ENCODE data around the gene ABCB11.
"Not testable (repeated sequence)": the region's sequence is repeated elsewhere in the genome, so short reads cannot be mapped to it uniquely, and the experiment has no call there.

The ABCB11 gene

DNA sequence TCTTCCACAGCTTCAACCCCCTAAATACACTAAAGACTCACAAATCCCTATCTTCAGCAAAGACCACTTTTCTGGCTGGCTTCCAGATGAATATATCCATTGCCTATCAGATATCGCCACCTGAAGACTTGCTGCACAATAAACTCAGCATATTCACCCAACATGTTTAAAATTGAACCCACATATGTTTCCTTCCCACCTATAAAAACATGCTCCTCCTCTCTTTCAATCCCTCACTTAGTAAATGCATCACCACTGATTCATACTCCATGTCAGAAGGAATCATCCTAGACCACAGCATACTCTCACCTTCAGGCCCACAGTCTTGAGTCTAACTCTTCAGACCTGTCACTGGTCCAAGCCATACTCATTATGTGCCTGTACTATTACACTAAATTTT lies 146.1 kb downstream of the ABCB11 start:
- Histone ChIP-seq H3K4me3 (ENCODE audit: low read depth, low read length) (no peak overlapping the region), H3K27me3 (ENCODE audit: control insufficient read depth, insufficient read depth, low read length) (no peaks in the 10 kb centered on the region), H3K79me2 (no peaks in the 10 kb centered on the region), H3K9me3 (ENCODE audit: control insufficient read depth, low read length) (no peaks in the 10 kb centered on the region), H3K4me1 (no peaks in the 10 kb centered on the region), H3K27ac (no peak overlapping the region), H3K9ac (no peak overlapping the region), H3K4me2 (ENCODE audit: low read length) (no peak overlapping the region), H2AFZ (no peak overlapping the region), H3K36me3 (ENCODE audit: control insufficient read depth, insufficient read depth, low read length) (no peaks in the 10 kb centered on the region)
- TF ChIP-seq, protein P1, sequence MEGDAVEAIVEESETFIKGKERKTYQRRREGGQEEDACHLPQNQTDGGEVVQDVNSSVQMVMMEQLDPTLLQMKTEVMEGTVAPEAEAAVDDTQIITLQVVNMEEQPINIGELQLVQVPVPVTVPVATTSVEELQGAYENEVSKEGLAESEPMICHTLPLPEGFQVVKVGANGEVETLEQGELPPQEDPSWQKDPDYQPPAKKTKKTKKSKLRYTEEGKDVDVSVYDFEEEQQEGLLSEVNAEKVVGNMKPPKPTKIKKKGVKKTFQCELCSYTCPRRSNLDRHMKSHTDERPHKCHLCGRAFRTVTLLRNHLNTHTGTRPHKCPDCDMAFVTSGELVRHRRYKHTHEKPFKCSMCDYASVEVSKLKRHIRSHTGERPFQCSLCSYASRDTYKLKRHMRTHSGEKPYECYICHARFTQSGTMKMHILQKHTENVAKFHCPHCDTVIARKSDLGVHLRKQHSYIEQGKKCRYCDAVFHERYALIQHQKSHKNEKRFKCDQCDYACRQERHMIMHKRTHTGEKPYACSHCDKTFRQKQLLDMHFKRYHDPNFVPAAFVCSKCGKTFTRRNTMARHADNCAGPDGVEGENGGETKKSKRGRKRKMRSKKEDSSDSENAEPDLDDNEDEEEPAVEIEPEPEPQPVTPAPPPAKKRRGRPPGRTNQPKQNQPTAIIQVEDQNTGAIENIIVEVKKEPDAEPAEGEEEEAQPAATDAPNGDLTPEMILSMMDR (IDR thresholded peaks at IDR 0.05) = no peak

DNA sequence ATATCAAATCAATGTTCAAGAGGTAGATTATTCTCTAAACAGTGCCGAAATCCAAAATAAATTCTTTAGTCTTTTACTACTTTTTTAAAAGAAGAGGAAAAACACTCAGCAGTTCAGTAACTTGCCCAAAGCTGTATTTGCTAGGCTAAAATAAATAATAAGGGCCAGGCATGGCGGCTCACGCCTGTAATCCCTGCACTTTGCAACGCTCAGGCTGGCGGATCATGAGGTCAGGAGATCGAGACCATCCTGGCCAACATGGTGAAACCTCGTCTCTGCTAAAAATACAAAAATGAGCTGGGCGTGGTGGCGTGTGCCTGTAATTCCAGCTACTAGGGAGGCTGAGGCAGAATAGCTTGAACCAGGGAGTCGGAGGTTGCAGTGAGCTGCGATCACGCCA lies 149.0 kb downstream of the ABCB11 start:
- not testable (repeated sequence) for H3K79me2 ChIP-seq; H3K4me3 ChIP-seq (ENCODE audit: low read depth, low read length); H2AFZ ChIP-seq; H3K4me2 ChIP-seq (ENCODE audit: low read length); H3K4me1 ChIP-seq; H3K27me3 ChIP-seq (ENCODE audit: control insufficient read depth, insufficient read depth, low read length); H3K9ac ChIP-seq; H3K36me3 ChIP-seq (ENCODE audit: control insufficient read depth, insufficient read depth, low read length); H3K9me3 ChIP-seq (ENCODE audit: control insufficient read depth, low read length); H3K27ac ChIP-seq

DNA sequence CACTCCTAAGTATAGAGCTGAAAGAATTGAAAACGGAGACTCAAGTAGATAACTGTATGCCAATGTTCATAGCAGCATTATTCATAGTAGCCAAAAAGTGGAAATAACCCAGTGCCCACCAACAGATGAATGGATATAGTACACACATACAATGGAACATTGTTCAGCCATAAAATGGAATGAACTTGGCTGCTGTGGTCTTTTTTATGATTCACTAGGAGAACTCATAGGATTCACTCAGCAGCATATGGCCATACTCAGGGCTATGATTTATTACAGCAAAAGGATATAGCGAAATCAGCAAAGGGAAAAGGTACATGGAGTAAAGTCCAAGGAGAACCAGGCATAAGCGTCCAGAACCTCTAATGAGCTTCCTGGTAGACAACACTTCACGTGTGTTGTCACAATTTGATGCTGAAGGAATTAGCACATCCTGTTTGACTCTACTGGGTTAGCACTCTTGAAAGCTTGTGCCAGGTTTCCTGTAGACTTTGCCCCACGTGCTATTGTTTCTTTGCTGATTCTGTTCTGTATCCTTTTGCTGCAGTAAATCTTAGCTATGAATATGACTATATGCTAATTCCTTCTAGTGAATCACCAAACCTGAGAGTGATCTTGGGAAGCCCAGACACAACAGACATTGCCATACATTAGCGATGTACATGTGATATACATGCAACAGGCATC lies 156.6 kb downstream of the ABCB11 start:
- Histone ChIP-seq H3K27me3 (ENCODE audit: control insufficient read depth, insufficient read depth, low read length) (no peaks in the 10 kb centered on the region), H3K9ac (no peak overlapping the region), H2AFZ (no peak overlapping the region), H3K9me3 (ENCODE audit: control insufficient read depth, low read length) (no peaks in the 10 kb centered on the region), H3K27ac (no peak overlapping the region), H3K4me1 (no peaks in the 10 kb centered on the region), H3K4me2 (ENCODE audit: low read length) (no peak overlapping the region), H3K4me3 (ENCODE audit: low read depth, low read length) (no peak overlapping the region), H3K79me2 (no peaks in the 10 kb centered on the region), H3K36me3 (ENCODE audit: control insufficient read depth, insufficient read depth, low read length) (no peaks in the 10 kb centered on the region)
- TF ChIP-seq, protein P1 (IDR thresholded peaks at IDR 0.05) = no peak

DNA sequence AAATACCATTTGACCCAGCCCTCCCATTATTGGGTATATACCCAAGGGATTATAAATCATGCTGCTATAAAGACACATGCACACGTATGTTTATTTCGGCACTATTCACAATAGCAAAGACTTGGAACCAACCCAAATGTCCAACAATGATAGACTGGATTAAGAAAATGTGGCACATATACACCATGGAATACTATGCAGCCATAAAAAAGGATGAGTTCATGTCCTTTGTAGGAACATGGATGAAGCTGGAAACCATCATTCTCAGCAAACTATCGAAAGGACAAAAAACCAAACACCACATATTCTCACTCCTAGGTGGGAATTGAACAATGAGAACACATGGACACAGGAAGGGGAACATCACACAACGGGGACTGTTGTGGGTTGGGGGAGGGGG lies 160.3 kb downstream of the ABCB11 start:
- H3K4me2 ChIP-seq (ENCODE audit: low read length); H3K27ac ChIP-seq; H3K9me3 ChIP-seq (ENCODE audit: control insufficient read depth, low read length); H3K36me3 ChIP-seq (ENCODE audit: control insufficient read depth, insufficient read depth, low read length); H3K4me3 ChIP-seq (ENCODE audit: low read depth, low read length); H2AFZ ChIP-seq; H3K79me2 ChIP-seq; H3K27me3 ChIP-seq (ENCODE audit: control insufficient read depth, insufficient read depth, low read length); H3K9ac ChIP-seq; H3K4me1 ChIP-seq: not testable (repeated sequence)

Data from parathyroid adenoma (tissue), 2 donors.